HG02852 (cell line): ENCODE measurements around the gene TLCD5.
A peak's percentile ranks its signal among the peaks of the same experiment; 100 is the strongest.

ENCODE experiments used
- ATAC-seq: cut with Tn5 transposase; IDR thresholded peaks from one replicate; pipeline ENCODE4 v1.9.1; 2021; ENCODE audit warnings: mild to moderate bottlenecking, moderate library complexity; ENCODE audit not compliant: unreplicated experiment

The TLCD5 gene

DNA sequence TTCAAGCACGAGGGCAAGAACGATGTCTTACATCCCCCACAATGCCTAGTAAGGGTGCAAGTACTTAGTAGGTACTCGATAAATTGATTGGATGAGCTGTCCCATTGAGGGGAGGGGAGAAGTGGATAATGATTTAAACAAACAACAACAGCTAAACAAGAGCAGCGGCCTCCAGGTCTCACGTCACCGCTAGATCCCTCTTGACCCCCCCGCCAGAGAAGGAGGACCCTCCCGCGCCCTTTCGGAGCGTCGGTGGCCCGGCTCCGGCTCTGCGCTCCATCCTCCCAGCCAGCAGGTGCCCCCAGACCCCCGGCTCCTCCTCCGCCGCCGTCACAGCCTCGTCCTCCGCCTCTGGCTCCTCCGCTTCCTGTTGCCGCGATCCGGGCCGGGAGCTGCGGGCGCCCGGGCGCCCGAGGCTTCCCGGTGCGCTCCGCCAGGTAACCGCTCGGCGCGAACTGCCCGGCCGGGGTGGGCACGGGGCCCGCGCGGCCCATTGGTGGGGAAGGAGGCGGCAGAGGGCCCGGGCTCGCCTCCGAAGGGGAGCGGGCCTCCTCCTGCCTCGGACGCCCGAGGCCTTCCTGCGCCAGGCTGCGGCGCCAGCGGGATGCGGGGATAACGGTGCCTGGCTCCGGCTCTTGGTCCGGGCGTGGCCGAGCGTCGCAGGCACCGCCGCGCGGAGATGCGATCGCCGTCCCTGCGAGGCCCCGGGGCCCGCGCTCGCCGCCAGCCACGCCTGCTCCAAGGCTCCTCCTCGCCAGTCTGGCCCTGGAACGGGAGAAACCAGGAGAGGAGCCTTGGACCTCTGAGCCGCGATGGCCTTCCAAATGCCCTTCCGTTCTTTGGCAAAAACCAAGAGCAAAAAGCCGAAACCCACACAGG, at the start of gene TLCD5:
TLCD5 (plus strand) TSS at position 368 of the 879 bp plus-strand sequence. CDS start 2,143 bp downstream, outside the sequence.
- ATAC-seq: peak; percentile 60

GRCh38 chr11:120279502-120279901, 45.6 kb upstream of the TLCD5 start:
- no peak for ATAC-seq

GRCh38 chr11:120280600-120281051, 44.5 kb upstream of the TLCD5 start:
- no peak for ATAC-seq

DNA sequence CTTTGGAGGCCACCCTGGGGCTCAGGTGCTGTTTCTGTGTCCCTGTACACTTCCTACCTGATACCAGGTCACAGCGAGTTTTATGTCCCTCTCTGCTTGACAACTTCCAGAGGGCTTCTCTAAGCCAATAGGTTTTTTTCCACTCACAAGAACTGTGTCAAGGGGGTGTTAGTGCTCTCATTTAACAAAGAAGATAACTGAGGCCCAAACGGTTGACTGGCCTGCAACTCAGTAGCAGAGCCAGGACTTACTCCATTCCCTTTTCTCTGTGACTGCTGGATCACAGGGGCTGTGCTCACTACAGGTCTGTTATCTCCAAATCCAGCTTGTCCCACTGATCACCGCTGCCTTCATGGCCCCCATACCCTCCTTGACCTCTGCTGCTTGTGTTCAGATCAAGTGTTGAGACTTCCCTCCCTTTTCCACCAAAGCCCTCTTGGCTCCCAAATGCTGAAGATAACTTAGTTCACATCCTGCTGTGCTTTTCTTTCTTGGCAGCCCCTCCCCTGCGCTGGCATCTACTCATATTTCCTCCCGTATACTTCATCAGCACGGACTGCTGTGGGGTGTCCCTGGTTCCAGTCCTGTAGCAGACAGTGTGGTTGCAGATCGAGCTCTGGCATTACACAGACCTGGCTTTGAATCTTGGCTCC, 43.8 kb upstream of the TLCD5 start:
- ATAC-seq: no peak

DNA sequence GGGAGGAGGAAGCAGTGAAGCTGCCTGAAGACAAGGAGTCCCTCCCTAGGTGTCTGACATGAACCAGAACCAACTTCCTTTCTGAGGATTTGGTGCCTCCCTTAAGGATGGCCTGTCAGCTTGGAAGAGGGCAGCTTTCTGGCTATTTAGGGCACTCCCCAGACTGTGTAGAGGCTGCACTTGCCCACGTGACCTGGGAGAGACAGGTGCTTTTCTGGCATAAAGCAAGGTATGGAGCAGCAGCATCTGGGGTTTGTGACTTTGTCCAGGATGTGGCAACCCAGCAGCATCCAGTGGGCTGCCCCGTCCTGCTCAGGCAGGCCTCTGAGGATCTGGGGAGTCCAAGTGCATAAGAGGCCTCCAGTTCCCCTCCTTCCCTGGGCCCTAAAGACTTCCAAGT, 42.0 kb upstream of the TLCD5 start:
- ATAC-seq: no peak

- ATAC-seq: no peak
Observed at GRCh38 chr11:120284272-120284671, 40.8 kb upstream of the TLCD5 start.

- ATAC-seq: no peak
Observed at GRCh38 chr11:120285256-120285655, 39.8 kb upstream of the TLCD5 start.

DNA sequence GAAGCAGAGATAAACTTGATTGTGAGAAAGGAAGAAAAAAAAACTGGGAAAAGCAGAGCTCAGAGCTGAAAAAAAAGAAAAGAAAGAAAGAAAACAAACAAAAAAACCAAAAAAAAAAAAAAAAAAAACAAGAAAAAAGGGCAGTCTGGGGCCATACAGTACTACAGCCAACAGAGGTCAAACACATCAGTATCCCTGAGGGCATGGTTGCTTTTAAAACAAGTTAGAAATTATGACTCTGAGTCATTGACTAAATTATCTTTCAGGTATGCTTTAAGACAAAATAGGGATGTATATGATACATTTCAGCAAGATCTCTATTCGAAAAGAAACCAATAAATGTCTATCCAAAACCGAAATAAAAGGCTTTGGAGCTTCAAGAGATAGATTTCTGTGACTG, 37.1 kb upstream of the TLCD5 start:
- no peak for ATAC-seq

- ATAC-seq: no peak
Observed at GRCh38 chr11:120289426-120289825, 35.7 kb upstream of the TLCD5 start.

GRCh38 chr11:120290956-120291355, 34.1 kb upstream of the TLCD5 start:
- no peak for ATAC-seq

DNA sequence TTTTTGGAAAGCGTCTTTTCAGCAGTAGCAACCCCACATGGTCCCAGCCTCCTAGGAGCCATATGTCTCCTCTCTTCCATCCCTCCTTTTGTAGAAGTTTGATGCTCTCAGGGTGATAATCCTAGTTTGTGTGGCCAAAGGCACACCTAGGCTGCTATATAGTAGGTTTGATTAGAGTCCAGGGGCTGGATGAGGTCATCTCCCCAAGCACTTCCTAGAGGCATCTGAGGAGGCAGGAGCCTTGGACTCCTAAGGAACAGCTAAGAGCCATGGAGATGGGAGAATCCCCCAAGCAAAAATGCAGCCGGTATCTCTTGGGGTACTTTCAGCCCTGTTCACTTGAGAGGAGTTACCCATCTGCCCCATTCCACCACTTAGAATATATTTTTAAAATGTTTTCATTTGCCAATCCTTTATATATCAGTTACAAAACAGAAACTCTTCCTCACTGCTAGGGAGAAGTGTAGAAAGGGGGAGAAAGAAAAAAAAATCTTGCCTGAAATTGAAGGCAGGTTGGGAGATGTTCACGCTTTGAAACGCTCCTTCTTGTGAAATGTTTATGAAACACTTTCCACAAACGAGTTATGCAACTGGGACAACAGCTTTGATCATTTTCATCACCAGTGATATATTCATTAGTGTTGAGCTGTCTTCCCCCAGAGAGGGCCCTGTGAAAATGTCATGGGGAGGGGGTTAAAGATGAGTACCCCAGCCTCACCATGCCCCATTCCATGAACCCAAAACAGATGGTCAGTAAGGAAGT, 31.9 kb upstream of the TLCD5 start:
- ATAC-seq: no peak

DNA sequence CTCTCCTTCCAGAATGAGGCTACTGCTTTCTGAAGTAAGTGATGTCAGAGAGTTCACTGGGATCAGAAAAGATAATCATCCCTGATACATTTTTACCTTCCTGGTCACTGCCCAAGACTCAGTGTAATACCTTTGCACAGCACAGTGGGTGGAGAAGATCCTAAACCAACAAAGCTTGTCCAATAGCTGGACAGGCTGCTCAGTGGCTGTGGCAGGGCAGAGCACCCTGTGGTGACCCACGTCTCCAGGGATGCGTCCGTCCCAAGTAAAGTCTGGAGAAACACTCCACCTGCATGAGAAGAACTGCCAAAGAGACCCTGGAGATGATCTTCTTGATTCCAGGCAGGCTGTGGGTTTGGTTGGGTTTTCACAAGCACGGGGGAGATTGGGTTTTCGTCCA, 31.0 kb upstream of the TLCD5 start:
- no peak for ATAC-seq

DNA sequence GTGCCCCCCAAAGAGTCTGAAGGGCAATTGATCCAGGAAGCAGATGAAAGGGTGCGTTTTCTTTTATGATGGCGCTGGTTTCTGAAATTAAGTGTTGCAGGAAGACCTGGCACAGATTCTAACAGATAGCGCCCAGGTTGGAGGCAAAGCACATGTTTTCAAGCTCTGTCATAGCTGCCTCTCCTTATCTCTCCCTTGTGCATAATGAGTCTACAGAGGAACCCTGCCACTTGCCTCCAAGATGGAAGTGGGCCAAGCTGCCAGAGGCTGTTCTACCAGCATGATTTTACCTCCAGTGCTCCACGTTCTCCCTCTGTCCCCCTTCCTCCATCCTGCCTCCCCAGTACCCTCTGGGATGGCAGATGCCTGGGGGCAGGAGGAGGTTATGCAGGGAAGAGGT, 30.0 kb upstream of the TLCD5 start:
- no peak for ATAC-seq

- ATAC-seq: no peak
Observed at GRCh38 chr11:120296554-120296953, 28.5 kb upstream of the TLCD5 start.

GRCh38 chr11:120298461-120298860, 26.6 kb upstream of the TLCD5 start:
- ATAC-seq: no peak

GRCh38 chr11:120302001-120302805, 22.9 kb upstream of the TLCD5 start:
- ATAC-seq: no peak

DNA sequence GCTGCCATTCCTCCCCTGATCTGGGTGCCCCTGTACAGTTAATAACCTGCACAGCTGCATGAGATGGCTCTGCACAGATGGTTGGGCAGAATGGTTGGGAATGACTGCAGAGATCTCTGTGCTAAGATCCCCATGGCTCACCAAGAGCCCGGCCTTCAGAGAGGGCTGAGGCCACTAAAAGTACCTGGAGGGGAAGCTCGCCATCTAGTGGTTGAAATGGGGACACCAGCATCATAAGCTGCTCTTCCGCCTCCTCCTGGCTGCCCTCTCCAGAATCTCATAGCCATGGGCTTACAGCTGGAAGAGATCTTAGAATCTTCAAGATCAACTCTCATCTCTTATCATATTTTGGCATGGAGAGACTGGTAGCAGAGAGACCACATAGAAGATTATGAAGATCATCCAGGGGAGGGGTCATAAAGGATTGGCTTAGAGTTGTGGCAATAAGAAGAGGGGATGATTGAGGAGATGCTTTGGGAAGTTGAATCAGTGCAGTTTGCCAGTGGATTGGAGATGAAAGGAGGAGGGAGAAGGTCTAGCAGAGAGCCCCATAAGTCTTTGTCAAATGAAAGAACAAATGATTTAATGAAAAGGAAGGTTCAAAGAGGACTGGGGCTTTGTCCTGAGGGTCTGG, 22.0 kb upstream of the TLCD5 start:
- peak; percentile 78 for ATAC-seq

- ATAC-seq: no peak
Observed at GRCh38 chr11:120304526-120304925, 20.6 kb upstream of the TLCD5 start.

GRCh38 chr11:120305286-120305685, 19.8 kb upstream of the TLCD5 start:
- no peak for ATAC-seq
